GM06990 (cell line): Measurements from ENCODE around the gene SH3D21.

Experiments used
- DNase-seq: peaks from one replicate; pipeline ENCODE4 v3.0.0-alpha.2; 2011; ENCODE audit not compliant: insufficient read length; ENCODE audit errors: extremely low read depth
- H3K27me3 ChIP-seq: replicated peaks from 2 replicates; pipeline ENCODE4 v1.6.0; 2011; ENCODE audit warnings: low read length; ENCODE audit not compliant: control insufficient read depth, insufficient read depth
- H3K36me3 ChIP-seq: 2 replicates; pipeline ENCODE4 v1.5.1; 2011; ENCODE audit warnings: low read length; ENCODE audit not compliant: control insufficient read depth, insufficient read depth
- H3K4me3 ChIP-seq: replicated peaks from 2 replicates; pipeline ENCODE4 v1.5.1; 2011; ENCODE audit warnings: low read depth, mild to moderate bottlenecking, control low read depth, low read length
- TF ChIP-seq, protein P1 (sequence below): IDR thresholded peaks from 2 replicates; pipeline ENCODE4 v1.5.1; 2011; ENCODE audit warnings: low read length, control low read depth, mild to moderate bottlenecking, inconsistent platforms; ENCODE audit not compliant: insufficient read depth, poor library complexity, severe bottlenecking

Gene SH3D21

GRCh38 chr1:36287595-36287994 is 18.6 kb upstream of the SH3D21 start:
- H3K27me3 ChIP-seq: no peaks in the 10 kb centered on the region
- peaks cover 29% of the 10 kb centered on the region for H3K36me3 ChIP-seq
- H3K4me3 ChIP-seq: no peak overlapping the region
- DNase-seq: no peak
- TF ChIP-seq, protein P1, sequence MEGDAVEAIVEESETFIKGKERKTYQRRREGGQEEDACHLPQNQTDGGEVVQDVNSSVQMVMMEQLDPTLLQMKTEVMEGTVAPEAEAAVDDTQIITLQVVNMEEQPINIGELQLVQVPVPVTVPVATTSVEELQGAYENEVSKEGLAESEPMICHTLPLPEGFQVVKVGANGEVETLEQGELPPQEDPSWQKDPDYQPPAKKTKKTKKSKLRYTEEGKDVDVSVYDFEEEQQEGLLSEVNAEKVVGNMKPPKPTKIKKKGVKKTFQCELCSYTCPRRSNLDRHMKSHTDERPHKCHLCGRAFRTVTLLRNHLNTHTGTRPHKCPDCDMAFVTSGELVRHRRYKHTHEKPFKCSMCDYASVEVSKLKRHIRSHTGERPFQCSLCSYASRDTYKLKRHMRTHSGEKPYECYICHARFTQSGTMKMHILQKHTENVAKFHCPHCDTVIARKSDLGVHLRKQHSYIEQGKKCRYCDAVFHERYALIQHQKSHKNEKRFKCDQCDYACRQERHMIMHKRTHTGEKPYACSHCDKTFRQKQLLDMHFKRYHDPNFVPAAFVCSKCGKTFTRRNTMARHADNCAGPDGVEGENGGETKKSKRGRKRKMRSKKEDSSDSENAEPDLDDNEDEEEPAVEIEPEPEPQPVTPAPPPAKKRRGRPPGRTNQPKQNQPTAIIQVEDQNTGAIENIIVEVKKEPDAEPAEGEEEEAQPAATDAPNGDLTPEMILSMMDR: no peak

- Histone ChIP-seq H3K36me3 (peaks cover 20% of the 10 kb centered on the region), H3K4me3 (no peak overlapping the region), H3K27me3 (no peaks in the 10 kb centered on the region)
- DNase-seq: no peak
- TF ChIP-seq, protein P1: no peak
Observed at GRCh38 chr1:36295390-36295789, 10.8 kb upstream of the SH3D21 start.

- TF ChIP-seq, protein P1: no peak
- peaks cover 23% of the 10 kb centered on the region for H3K36me3 ChIP-seq
- no peak for DNase-seq
- no peak overlapping the region for H3K4me3 ChIP-seq
- H3K27me3 ChIP-seq: no peaks in the 10 kb centered on the region
Observed at GRCh38 chr1:36297062-36297461, 9.1 kb upstream of the SH3D21 start.

- TF ChIP-seq, protein P1: no peak
- Histone ChIP-seq H3K4me3 (no peak overlapping the region), H3K27me3 (no peaks in the 10 kb centered on the region), H3K36me3 (peaks cover 29% of the 10 kb centered on the region)
- DNase-seq: no peak
Observed at GRCh38 chr1:36298640-36299039, 7.5 kb upstream of the SH3D21 start.

- Histone ChIP-seq H3K4me3 (no peak overlapping the region), H3K27me3 (no peaks in the 10 kb centered on the region), H3K36me3 (peaks cover 28% of the 10 kb centered on the region)
- TF ChIP-seq, protein P1: no peak
- no peak for DNase-seq
Observed at GRCh38 chr1:36300526-36300925, 5.6 kb upstream of the SH3D21 start.

DNA sequence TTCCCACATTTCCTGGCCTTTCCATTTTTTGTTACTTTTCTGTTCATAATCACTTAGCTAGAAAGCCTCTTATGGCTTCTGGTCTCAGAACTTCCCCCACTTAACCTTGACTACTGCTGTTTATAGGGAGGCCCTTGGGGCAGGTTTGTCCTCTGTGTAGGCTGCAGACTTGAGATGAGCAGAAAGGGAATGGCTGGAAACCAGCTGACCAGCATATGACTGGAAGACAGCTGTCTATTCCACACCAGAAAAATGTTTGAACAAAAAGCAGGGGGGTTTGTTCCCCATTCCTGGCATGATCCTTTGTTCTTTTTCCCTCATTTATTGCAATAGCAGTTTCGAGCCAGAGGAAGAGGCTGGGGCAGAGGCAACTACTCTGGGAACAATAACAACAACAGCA is 4.9 kb upstream of the SH3D21 start:
- Histone ChIP-seq H3K4me3 (no peak overlapping the region), H3K27me3 (no peaks in the 10 kb centered on the region), H3K36me3 (peaks cover 26% of the 10 kb centered on the region)
- no peak for DNase-seq
- TF ChIP-seq, protein P1: no peak
